Hematopoietic multipotent progenitor cell treated with erythropoietin and hydrocortisone succinate and interleukin-3 and kit ligand, for 15 days (in vitro differentiated cells): ENCODE measurements around the gene PLCG1.

Source experiments
- DNase-seq: peaks from one replicate; pipeline ENCODE4 v3.0.0-alpha.2; 2015; ENCODE audit warnings: low spot score

Gene PLCG1

DNA sequence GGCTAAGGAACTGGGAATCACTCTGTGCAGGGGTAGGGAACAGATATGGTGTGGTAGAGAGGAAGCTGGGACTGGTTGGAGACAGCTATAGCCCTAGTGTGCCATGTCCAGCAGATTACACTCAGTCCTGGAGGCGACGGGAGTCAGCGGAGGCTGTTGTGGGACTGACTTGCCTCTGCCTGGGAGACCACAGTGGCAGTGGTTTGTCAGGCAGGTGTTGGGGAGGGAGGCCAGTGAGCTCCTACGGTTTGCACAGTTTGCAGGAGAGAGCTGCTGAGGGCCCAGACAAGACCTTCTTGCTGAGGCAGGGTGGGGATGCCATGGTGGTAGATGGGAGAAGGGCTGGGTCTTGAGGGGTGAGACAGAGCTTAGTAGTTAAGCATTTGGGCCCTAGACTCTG, 4.9 kb downstream of the PLCG1 start:
- no peak for DNase-seq

DNA sequence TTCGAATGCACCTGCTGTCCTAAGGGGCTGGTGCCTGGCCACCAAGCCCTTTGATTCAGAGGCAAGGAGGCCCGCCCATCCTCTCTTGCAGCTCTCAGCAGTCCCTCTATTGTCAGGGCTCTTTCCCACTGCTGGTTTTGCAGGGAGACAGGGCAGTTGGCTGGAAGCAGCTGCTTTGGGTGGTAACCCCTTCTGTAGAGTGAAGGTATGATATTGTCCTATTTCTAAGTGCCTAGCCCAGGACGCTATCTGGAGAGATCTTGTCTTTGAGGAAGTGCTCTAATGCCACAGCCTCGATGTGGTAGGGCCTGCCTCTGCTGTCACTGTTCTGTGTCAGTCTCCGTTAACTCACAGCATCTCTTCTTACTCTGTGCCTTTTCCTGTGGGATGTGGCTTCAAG, 5.6 kb downstream of the PLCG1 start:
- no peak for DNase-seq

DNA sequence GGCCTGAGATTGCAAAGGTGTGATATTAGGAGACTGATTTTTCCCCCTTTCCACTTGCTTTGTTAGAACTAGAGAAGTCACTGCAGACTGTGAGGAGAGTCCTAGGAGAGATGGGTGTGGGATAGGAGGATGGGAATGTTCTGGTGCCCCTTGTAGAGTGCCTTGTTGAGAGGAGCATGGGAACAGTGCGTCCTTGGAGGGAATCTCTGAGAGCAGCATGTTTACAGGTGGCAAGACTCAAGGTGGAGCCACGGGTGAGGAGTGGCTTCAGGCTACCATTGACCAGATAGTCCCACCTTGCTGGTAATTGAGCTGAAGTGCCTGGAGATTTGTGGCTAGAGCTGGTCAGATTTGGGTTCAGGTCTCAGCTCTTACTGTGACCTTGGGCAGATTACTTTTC, 6.0 kb downstream of the PLCG1 start:
- no peak for DNase-seq

DNA sequence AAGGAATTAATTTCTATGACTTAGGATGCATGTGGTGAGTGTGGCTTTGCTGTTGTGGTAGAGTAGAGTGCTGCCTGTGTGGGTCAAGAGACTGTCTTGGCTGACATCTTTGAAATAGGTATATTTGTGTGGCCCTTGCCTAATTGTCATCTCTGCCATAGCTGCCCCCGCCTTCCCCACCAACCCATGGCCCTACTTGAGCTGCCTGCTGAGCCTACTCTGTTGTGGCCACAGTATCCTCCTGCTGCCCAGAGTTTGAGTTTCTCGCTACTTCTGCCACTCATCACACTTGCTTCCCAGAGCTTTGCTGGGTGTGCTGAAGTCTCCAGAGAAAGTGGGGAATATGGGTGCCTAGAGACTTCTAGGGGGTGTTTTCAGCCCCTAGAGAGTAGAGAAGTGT, 8.0 kb downstream of the PLCG1 start:
- no peak for DNase-seq

DNA sequence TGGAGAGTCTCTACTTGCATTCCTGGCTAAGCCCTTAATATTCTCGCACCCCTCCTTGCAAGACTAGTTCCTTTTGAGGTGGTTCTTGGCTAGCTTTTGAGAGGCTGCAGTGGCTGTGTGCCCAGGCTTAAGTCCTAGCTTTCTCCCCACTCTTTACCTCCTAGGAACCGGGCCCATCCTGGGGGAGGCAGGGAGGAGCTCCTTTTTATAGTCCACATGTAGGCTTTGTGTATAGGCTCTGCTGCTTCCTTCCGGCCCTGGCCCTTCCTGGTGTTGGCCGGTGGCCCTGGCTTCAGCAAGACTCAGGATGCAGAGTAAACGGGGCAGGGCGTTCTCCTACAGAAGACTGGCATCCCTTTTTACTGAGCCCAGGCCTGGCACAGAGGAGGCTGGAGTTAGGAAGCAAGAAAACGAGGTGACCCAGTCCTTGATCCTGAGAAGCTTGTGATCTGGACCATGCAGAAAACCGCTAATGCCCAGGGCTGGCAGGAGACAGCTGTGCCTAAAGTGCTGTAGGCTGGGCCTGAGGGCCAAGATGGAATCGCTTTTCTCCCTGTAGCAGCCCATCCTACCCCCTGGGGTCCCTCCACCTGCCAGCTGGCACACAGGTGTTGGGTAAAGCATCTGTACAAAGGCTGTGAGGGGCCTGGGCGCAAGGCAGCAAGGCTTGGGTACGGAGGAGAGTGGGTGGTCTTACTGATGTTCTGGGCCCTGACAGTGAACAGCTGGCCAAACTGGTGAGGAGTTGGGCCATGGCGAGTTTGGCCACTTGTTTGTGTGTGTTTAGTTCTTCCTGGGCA, 8.7 kb downstream of the PLCG1 start:
- no peak for DNase-seq

DNA sequence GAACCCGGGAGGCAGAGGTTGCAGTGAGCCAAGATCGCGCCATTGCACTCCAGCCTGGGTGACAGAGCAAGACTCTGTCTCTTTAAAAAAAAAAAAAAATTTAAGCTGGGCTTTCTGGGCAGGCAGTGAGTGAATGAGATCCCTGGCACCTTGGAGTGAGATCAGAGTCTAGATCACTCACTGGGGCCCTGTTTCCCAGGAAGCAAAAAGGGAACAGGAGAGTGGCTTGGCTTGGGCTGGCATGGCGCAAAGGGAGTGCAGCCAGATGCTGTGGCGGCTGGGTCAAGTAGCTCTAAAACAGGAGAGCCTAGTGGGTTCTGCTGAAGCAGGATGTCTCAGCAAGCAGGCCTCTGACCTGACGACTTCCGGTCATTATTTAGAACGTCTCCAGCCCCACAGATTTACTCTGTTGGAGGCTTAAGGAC, 10.4 kb downstream of the PLCG1 start:
- no peak for DNase-seq

DNA sequence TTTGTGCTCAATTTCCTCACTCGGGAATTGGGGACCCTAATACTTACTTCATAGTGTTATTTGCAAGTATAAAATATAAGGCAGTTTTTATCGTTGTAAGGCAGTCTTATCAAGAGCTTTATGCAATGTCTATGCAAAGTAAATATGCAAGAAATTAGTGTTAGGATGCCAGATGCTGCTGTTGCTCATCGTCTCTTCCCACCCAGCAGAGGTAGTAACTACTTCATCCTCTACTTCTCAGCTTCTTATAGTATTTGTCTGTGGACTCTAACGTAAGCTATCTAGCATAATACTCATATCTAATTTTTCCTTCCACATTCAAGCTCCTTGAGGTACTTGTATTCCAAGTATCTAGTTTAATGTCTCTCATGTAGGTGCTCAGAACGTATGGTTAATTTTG, 11.6 kb downstream of the PLCG1 start:
- no peak for DNase-seq

DNA sequence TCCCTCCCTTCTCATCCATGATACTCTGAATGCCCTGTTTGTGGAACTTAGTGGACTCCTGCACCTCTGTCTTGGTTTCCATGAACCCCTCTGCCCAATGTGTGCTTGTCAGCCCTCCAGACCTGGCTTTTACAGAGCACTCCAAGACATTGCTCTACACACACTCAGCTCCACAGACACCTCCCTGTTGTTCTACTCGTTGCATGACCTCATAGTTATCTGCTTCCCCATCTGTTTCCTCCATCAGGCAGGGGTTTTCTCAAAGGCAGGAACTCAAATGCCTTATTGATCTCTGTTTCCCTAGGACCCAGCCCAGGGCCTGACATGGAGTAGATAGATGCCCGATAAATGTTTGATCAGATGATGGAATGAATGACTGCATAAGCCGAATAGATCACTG, 13.3 kb downstream of the PLCG1 start:
- DNase-seq = no peak

DNA sequence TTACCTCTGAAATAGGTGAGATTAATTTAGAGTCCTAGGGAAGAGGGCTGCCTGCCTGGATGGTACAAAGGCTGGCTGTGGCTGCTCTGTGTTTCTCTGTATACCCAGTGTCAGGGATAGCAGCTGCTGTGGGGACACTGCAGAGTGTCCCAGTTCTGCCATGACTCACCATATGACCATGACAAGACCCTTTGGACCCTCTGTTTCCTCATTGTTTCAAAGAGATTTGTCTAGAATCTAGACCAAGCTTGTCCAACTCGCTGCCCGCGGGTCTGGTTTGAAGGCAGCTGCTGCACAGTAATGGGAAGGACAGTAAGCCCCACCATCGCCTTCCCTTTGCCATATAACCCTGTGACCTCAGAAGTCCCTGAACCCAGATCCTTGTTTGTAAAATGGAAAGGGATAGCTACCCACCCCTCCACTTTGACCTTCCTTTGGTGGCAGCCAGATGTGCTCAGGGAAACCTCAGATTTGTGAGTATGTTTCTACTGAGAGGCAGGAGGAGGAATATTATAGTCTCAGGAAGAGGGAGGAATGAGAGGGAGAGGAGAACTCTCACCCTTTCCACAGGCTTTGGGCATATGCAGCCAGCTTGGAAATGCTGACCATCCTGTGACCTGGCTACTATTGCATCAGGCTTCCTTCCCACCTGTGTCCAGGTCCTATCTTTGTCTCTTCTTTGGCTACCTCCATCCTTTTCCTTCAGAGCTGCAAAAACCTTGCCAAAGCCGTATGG, 14.0 kb downstream of the PLCG1 start:
- DNase-seq = no peak

DNA sequence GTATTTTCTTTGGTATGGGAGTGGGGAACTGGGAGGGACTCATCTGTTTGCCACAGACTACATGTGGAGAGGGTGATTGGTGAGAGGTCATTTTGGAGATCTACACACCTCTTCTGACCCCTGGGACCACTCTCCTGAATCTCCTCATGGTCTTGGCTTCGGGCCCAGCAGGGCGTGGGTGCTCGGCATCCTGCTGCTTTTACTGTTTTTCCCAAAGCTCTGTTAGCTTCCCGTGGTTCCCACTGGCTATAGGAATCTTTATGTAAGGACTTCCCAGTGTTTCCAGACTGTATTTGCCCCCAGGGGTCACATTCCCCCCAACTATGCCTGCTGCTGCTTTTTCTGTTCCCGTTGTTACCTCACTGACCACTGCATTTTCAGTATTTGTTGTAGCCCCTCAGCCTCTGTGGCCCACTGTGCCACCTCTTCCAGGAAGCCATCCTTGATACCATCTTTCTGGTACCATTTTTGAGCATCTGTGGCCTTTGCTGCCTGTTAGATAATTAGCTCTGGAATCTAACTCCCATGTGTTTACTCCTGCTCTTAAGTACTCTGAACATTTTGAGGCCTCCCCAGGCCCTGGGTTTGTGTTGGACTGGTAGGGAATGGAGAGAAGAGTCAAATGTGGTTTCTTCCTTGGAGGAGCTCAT, 14.9 kb downstream of the PLCG1 start:
- no peak for DNase-seq

DNA sequence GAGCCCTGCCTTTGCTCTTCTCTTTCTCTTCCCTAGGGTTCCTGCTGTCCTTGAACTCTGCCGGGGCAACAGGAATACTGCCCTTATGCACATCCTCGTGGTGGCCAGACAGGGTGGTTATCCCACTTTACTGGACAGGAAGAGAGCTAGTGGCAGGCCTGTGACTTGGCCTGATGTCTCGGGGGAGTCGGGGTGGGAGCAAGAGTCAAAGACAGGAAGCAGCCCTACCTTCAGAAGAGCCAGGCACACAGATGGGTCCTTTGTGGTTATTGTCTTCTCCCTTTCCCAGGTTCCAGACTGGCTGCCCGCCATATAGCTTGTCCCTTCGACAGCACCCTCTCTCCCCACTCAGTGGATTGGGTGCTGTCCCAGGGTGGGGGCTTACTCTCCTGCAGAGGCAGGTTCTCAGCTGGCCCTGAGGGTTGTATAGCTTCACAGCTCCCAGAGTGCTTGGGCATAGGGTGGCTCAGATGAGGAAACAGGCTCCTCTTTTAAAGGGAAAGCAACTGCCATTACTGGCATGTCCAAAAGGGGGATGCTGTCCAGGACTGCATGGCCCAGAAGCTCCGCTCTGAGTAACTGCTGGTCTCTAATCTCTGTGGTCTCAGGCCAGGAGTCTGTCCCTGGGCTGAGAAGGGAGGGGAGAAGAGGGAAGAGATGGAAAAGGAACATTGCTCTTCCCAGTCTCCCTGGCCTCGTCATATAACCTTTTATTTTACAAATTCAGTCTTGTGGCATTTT, 17.3 kb downstream of the PLCG1 start:
- DNase-seq = no peak

DNA sequence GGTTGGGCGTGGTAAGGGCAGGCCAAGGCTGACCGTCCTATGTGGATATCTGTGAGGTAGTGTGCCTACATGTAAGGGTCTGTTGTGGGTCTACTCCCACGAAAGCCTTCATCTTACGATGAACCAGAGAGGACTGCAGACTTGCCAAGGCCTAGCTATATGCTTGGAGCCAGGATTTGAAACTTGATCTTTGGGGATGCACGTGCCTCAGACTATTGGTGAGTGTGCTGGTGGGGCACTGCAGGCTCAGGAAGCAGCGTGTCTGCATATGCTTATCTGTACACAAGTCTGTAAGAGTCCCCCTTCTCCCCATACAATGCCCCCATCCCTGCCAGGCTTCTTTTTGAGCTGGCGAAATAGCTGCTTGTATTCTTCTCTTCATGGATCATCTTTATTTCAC, 17.9 kb downstream of the PLCG1 start:
- no peak for DNase-seq

DNA sequence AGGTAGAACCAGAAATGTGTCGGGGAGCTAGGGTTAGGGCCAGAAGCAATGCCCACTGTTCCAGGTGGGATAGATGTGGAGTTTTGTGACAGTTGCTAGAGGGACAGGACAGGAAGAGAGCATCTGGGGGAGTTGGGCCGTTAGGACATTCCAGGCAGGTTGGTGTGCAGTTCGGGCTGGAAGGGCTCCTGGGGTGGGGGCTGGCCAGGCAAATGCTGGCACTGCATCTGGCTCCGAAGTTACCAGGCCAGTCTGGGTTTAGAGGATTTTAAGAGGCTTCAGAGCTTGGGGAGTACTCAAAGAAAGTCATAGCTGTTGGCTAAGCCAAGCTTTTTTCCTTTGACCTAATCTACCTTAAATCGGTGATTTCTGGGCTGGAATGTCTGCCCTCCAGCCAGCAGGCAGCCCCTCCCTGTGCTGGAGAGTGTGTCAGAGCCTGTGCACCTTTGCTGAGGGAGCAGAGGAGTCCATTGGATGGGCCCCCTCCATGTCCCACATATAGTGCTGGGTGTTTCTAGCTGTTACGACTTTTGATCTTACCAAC, 20.8 kb downstream of the PLCG1 start:
- no peak for DNase-seq

DNA sequence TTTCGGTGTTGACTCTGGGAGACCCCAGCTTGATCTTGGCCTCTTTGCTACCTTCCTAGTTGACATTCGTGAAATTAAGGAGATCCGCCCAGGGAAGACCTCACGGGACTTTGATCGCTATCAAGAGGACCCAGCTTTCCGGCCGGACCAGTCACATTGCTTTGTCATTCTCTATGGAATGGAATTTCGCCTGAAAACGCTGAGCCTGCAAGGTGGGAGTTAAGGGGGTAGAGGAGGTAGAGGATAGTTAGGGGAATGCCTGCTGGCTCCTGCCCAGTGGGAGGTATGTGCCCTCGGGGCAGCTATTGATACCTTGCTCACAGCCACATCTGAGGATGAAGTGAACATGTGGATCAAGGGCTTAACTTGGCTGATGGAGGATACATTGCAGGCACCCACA, 22.2 kb downstream of the PLCG1 start:
- no peak for DNase-seq

DNA sequence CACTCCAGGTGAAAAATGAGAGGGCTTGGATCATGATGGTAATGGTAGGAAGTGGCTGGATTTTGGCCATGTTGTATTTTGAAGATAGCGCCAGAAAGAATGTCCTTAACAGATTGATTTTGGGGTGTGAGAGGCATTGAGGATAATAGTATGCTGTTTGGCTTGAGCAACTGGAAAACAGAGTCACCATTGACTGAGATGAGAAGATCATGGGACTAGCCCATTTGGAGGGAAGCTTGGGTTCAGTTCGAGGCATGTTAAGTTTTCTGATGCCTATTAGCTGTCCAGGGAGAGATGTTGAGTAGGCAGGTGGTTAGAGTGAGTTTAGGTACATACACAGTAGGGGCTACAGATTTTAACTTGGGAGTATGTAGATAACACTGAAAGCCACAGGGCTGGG, 23.3 kb downstream of the PLCG1 start:
- no peak for DNase-seq

DNA sequence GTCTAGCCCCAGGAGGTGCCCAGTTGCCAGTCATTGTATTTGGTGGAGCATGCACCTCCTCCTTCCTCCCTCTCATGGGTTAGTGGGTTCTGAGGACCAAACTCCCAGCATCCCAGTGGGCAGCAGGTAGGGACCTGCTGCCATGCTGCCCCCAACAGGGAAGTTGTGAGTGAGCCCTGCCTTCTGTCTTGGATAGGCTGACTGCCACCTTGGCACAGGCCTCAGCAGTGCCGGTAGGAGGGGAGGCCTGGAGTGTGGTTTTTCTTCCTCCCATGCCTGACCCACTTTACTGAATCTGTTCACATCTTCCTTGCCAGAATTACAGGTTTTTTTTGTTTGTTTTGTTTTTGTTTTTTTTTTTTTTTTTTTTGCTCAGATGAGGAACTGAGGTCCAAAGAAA, 24.5 kb downstream of the PLCG1 start:
- DNase-seq = no peak

DNA sequence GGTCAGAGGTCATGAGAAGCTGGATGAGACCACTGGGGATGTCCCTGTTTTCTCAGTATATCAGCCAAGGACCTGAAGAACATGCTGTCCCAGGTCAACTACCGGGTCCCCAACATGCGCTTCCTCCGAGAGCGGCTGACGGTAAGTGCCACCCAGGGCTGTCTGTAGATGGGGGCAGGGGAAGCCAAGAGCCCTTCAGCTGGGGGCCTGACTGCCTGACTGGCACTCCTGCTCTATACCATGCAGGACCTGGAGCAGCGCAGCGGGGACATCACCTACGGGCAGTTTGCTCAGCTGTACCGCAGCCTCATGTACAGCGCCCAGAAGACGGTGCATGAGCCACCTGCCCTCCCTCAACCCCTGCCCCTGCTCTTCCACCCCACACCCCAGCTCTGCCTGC, 25.1 kb downstream of the PLCG1 start:
- no peak for DNase-seq

DNA sequence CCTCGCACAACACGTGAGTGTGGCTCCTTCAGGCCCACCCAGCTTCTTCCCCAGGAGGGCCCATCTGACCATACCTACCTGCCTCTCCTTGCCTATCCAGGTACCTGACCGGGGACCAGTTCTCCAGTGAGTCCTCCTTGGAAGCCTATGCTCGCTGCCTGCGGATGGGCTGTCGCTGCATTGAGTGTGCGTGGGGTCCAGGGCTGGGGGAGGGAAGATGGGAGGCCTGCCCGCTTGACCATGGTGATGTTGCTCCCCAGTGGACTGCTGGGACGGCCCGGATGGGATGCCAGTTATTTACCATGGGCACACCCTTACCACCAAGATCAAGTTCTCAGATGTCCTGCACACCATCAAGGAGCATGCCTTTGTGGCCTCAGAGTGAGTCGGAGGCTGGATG, 26.5 kb downstream of the PLCG1 start:
- no peak for DNase-seq

DNA sequence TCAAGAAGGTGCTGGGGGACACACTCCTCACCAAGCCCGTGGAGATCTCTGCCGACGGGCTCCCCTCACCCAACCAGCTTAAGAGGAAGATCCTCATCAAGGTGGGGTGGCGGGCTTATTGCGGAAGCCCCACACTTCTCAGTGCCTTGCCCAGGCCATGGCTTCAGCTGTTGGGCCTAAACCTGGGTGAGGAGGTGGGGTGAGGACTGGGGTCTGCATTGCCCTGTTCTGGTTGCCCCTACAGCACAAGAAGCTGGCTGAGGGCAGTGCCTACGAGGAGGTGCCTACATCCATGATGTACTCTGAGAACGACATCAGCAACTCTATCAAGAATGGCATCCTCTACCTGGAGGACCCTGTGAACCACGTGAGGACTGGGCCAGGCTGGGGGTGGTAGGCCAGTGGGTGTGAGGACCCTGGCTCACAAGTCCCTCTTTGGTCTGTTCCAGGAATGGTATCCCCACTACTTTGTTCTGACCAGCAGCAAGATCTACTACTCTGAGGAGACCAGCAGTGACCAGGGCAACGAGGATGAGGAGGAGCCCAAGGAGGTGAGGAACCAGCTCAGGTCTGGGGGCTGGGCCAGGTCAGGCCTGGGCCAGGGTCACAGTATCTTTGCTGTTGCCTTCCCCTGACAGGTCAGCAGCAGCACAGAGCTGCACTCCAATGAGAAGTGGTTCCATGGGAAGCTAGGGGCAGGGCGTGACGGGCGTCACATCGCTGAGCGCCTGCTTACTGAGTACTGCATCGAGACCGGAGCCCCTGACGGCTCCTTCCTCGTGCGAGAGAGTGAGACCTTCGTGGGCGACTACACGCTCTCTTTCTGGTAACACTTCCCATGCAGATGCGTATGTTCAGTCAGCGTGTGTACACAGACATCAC, 27.9 kb downstream of the PLCG1 start:
- DNase-seq = no peak

DNA sequence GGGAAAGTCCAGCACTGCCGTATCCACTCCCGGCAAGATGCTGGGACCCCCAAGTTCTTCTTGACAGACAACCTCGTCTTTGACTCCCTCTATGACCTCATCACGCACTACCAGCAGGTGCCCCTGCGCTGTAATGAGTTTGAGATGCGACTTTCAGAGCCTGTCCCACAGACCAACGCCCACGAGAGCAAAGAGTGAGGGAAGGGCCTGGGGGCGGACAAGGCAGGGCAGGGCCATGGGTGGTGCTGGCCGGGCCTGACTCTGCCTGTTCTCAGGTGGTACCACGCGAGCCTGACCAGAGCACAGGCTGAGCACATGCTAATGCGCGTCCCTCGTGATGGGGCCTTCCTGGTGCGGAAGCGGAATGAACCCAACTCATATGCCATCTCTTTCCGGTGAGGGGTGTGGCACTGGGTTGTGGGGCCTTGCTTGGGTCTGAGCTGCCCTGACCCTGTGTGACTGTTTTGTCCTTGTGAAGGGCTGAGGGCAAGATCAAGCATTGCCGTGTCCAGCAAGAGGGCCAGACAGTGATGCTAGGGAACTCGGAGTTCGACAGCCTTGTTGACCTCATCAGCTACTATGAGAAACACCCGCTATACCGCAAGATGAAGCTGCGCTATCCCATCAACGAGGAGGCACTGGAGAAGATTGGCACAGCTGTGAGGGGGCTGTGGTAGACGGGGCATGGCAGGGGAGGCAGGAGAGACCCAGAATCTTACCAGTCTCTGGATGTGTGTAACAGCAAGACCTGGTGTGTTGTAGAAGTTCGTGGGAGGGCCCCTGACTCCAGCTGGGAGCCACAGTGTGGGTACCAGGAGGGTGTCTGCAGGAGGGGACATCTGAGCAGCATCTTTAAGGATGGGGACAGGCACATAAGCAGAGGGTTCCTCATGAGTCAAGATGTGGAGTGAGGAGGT, 29.1 kb downstream of the PLCG1 start:
- DNase-seq = no peak
